HG02610 (cell line): ENCODE data around the gene NGEF.

Experiments
- ATAC-seq: cut with Tn5 transposase; IDR thresholded peaks from one replicate; pipeline ENCODE4 v1.9.1; 2021; ENCODE audit warnings: mild to moderate bottlenecking, moderate library complexity; ENCODE audit not compliant: unreplicated experiment

The NGEF gene

GRCh38 chr2:232901736-232902578 is 111.1 kb downstream of the NGEF start:
- ATAC-seq: no peak

GRCh38 chr2:232900811-232901735 is 112.0 kb downstream of the NGEF start:
- no peak for ATAC-seq

GRCh38 chr2:232898592-232899543 is 114.2 kb downstream of the NGEF start:
- no peak for ATAC-seq

- no peak for ATAC-seq
These were observed 115.3 kb downstream of the NGEF start for GRCh38 chr2:232897598-232898408.

GRCh38 chr2:232896720-232897597 is 116.1 kb downstream of the NGEF start:
- no peak for ATAC-seq

GRCh38 chr2:232896111-232896510 is 116.9 kb downstream of the NGEF start:
- ATAC-seq: no peak

GRCh38 chr2:232894746-232895145 is 118.3 kb downstream of the NGEF start:
- no peak for ATAC-seq

GRCh38 chr2:232894251-232894650 is 118.8 kb downstream of the NGEF start:
- no peak for ATAC-seq

- ATAC-seq: no peak
These were observed 119.2 kb downstream of the NGEF start for GRCh38 chr2:232893834-232894233.

- no peak for ATAC-seq
These were observed 120.2 kb downstream of the NGEF start for GRCh38 chr2:232892843-232893242.

- ATAC-seq: no peak
These were observed 120.8 kb downstream of the NGEF start for GRCh38 chr2:232892221-232892620.

GRCh38 chr2:232891621-232892071 is 121.4 kb downstream of the NGEF start:
- no peak for ATAC-seq

- no peak for ATAC-seq
These were observed 122.0 kb downstream of the NGEF start for GRCh38 chr2:232890896-232891601.

- ATAC-seq: no peak
These were observed 122.5 kb downstream of the NGEF start for GRCh38 chr2:232890536-232890895.

GRCh38 chr2:232889876-232890401 is 123.1 kb downstream of the NGEF start:
- no peak for ATAC-seq

- no peak for ATAC-seq
These were observed 124.1 kb downstream of the NGEF start for GRCh38 chr2:232888839-232889529.

GRCh38 chr2:232888099-232888836 is 124.8 kb downstream of the NGEF start:
- no peak for ATAC-seq
